NCI-H2227 (cell line): ENCODE measurements around the gene MINDY4.

Experiments used
- DNase-seq: peaks from one replicate; lab custom pipeline; 2025; ENCODE audit not compliant: unreplicated experiment; lab: John Stamatoyannopoulos, UW

MINDY4 gene

GRCh38 chr7:30913821-30914515 is 142.8 kb downstream of the MINDY4 start:
- no peak for DNase-seq

DNA sequence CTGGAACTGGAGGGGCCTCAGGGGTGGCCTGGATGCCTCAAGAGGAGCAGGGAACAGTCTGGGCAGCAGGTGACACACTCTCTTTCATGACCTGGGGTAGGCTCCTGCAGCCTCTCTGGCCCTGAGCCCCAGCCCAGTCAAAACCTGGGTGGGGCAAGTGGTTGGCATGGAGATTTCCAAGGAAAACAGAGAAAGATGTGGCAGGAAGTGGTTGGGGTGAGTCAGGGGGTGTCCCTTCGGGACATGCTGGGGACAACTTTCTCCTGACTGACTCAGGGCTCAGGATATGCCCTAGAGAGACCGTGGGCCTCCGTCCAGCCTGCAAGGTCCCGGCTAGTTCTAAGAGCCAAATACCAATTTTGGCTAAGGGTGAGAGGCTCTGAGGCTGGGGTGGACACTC is 143.4 kb downstream of the MINDY4 start:
- DNase-seq = no peak

- no peak for DNase-seq
Measured at GRCh38 chr7:30915005-30915601, 143.9 kb downstream of the MINDY4 start.

DNA sequence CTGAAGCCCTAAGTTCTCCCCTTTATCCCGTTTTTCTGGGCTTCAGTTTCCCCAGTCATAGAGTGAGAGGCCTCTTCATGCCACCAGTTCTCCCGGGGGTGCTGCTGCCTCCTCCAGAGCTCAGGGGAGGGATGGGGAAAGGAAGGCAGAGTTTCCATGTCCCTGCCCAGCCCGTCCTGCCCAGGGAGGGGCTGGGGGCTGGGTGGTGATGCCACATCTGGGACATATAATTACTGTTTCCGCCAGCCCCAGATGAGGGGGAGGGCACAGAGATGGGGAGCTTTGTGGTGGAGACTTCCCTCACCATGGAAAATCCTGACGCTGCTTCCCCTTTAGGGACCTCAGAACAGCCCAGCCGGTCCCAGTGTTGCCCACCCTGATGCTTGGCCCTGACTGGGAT is 144.5 kb downstream of the MINDY4 start:
- no peak for DNase-seq

DNA sequence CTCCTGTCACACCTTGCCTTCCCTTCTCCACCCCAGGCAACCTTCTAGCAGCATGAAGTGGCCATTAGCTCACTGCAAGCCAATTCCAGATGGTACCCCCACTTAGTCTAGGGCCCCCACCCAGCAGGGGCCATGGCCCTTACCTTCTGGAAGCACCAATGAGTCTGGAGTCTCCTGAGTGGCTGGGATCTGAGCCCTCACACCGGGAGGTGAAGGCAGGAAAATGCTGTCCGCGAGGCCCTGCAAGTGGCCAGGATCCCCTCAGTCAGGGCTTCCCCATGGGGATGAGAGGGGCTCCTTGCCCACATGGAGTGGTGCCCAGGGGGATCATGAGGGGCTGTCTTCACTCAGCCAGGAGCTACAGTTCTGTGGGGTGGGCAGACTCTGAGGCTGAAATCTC is 145.0 kb downstream of the MINDY4 start:
- no peak for DNase-seq

DNA sequence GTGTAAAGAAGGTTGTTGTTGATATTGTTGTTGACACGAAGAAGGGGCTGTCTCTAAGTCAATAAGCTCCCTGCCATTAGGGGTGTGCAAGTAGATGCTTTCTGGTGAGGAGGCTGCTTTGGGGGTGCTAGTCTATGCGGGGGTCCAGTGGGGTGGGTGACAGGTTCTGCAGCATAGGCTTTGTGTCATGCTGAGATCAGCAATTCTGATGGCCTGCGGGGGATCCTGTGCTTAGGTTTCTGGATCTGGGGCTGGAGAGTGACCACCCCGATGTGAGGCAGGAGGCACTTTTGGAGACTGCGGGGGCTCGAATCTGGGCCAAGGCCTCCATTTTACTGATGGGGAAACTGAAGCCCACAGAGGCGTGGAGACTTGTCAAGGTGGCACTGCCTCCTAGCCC is 145.6 kb downstream of the MINDY4 start:
- DNase-seq = no peak

GRCh38 chr7:30917216-30917893 is 146.1 kb downstream of the MINDY4 start:
- DNase-seq = no peak

- no peak for DNase-seq
Measured at GRCh38 chr7:30918676-30919075, 147.5 kb downstream of the MINDY4 start.

DNA sequence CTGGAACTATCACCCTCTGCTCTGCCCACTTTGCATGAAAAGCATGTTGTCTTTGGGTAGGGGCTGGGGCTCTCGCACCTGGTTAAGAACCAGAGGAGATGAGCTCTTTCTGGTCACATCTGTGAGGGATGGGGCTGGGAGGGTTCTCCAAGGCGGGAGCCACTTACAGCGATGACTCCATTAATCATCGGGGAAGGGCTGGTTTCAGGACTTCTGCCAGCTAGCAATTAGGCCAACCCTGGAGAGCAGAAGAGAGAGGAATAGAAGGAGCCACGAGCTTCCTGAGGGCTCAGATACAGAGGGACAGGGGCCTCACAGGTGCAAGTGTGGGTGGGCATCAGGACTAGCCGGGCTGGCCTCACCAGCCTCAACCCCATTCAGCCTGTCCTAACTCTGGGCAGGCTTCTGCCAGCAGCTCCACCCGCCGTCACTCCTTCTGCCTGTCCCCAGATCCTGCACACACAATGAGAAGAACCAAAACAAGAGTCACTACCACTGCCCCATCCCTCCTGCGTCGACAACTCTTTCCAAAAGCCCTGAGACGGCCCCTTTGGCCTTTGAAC is 148.9 kb downstream of the MINDY4 start:
- peak; percentile 50 for DNase-seq

DNA sequence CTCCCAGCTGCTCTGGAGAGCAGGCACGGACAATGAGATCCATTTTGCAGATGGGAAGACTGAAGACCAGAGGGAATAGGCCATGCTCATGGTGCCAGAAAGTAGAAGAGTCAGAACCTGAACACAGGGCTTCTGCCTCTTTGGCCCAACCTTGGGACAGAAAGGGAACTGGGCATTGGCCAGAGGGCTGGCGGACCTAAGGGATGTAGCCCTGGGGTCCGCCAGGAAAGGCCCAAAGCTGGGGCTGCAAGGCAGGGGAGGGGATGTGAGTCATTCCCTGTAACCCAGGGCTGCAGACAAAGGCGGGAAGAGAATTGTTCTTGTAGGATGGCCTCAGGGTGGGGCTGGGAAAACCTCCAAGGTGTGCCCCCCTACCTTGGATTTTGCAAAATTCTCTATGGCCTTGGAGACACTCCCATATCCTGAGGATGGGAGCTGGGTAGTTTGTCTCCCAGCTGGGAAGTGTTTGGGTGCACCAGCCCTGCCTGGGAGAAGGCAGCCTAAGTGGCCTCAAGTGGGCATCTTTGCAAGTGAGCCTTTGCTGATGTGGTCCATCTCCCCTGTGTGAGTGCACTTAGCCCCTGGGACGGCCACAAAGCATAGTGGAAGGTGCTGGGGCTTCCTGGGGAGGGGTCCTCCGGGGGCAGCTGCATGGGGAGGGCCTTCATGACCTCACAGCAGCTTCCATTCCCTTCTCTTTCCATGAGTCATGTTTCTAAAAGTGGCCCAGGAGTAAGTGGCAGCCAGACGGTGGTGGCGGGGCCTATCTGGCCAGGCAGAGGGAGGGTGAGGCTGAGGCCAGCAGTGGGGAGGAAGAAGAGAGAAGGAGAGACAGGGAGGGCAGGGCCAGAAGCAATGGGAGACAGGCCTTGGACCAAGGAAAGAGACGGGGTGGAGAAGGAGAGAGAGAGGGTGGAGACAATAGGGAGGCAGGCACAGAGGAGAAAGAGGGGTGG is 149.6 kb downstream of the MINDY4 start:
- DNase-seq = no peak

DNA sequence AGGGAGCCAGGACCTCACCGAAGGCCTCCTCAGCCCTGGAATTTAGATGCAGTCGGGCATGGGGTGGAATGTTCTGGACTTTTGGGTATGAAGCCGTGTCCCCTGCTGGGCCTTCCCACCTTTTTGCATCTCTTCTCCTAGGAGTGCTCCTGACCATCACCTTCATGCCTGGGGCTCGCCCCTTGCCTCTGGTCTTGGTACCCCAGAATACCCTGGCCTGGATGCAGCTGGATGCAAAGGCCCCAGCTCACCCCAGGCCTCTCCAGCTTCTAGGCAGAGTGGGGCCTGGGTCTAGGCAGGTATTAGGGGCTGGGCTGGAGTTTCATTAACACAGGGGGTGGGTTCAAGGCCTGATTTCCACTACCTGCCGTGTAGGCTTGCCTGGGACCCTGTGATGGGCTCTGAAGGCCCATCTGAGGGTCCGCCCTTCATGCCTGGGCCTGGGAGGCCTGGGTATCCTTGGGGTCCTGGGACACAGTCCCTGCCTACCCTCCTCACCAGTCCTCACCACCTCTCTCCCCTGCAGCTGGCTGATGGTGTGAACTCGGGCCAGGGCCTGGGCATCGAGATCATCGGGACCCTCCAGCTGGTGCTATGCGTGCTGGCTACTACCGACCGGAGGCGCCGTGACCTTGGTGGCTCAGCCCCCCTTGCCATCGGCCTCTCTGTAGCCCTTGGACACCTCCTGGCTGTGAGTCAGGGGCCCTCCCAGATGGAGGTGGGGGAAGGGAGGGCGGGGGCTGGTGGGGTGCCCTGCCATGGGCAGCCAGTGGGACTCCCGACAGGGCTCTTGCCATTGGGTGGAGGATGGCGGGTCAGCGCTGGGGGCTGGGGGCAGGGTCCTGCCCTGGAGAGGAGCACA is 150.6 kb downstream of the MINDY4 start:
- DNase-seq = no peak

DNA sequence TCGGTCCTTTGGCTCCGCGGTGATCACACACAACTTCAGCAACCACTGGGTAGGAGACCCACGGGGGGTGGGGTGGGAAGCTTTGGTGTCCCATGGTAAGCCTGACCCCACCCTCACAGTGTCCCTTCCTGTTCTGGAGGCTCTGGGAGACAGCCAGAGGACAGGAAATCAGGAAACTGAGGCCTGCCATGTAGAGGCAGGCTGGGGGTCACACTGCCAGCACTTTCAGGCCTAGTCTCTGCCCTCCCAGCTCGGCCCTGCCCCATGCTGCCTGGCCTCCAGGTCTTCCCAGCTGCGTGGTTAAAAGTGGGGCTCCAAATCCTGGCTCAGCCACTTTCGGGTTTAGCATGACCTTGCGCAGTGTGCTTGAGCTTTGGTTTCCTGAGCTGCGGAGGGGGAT is 151.4 kb downstream of the MINDY4 start:
- DNase-seq = no peak

DNA sequence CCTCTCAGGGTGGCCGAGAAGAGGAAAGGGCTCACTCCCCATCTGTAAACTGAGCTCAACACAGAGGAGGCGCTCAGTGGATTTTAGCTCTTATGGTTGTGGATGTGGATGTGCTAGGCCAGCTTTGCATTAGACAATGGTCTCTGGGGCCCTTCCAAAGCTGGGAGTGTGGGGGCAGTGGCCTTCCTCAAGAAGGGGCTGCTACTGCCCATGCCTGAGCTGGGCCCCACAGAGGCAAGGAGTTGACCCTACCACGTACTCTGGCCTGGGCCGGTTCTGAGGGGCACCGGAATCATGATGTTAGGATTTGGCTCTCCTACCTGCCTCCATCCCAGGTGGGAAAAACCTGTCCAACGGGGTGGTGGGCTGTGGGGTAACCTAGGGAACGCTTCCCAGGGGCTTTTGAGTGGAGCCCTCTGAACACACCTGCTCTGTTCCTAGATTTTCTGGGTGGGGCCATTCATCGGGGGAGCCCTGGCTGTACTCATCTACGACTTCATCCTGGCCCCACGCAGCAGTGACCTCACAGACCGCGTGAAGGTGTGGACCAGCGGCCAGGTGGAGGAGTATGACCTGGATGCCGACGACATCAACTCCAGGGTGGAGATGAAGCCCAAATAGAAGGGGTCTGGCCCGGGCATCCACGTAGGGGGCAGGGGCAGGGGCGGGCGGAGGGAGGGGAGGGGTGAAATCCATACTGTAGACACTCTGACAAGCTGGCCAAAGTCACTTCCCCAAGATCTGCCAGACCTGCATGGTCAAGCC is 152.0 kb downstream of the MINDY4 start:
- DNase-seq = no peak

GRCh38 chr7:30923774-30924413 is 152.7 kb downstream of the MINDY4 start:
- DNase-seq = no peak

- no peak for DNase-seq
Measured at GRCh38 chr7:30924624-30925023, 153.4 kb downstream of the MINDY4 start.

- DNase-seq = no peak
Measured at GRCh38 chr7:30925117-30925516, 153.9 kb downstream of the MINDY4 start.

GRCh38 chr7:30925913-30926312 is 154.7 kb downstream of the MINDY4 start:
- no peak for DNase-seq

DNA sequence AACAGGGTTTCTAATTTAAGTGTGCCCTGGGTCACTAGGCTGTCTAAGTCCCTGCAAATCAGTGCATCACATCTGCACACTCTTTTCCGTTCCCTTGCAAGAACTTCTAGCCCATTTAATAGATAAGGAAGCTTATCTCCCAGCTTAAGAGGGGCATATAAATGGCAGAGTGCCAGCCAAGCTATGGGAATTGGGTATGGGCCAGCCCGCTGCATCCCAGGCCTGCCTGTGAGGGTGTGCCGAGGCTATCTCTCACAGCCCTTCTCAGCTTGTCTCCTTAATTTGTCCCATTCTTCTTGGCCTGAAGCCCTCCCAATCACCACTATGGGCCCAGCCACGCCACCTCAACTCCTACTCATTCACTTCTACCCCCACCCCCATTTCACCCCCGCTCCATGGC is 155.1 kb downstream of the MINDY4 start:
- DNase-seq = no peak

DNA sequence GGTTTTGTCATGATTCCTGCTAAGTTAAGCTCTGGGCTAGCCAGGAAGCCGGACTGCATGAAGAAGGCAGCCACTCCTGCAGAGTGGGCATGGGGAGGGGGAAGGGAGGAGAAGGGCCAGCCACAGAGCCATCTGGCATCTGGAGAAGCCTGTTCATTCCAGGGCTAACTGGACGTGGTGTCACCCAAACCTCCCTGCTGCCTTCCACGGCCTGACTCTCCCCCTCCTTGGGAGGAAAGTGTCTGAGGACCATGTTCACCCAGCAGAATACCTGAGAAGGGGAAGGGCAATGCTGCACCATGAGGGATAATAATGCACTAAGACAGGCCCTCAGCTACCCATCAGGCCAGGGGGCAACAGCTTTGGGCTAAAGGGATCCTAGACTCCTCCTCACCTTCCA is 155.8 kb downstream of the MINDY4 start:
- no peak for DNase-seq
